ENCODE data around the gene CGRRF1. TPM values are rescaled to one million over a fixed set of nuclear protein-coding genes. Genes with fewer than 3 reads are reported as not detected.

The CGRRF1 gene
- total and polyA plus RNA-seq, 2 of the 13 experiments (the other 11 are each of a cell fraction or from before 2014, with no cell fraction given) = 16.8 to 18.2 TPM

- TF ChIP-seq FOXP4 (CRISPR knock-in tag; IDR thresholded peaks at IDR 0.05) (peak; percentile 24; the same call in 1 of the 2 replicates), SMAD3 (CRISPR knock-in tag; IDR thresholded peaks at IDR 0.05) (peak; percentile 29; the same call in 1 of the 2 replicates), PITX1 (CRISPR knock-in tag; IDR thresholded peaks at IDR 0.05) (peak; percentile 62), HNRNPL (IDR thresholded peaks at IDR 0.05; ENCODE audit: low read depth, low read length) (peak; percentile 89; the same call in 1 of the 2 replicates), TBL1XR1 (IDR thresholded peaks at IDR 0.05; ENCODE audit: borderline replicate concordance, low read length, partially characterized antibody) (no peak), YY1 (IDR thresholded peaks at IDR 0.05; ENCODE audit: insufficient read depth, insufficient replicate concordance, low read depth, low read length) (peak; percentile 16), TBP (CRISPR knock-in tag; IDR thresholded peaks at IDR 0.05) (no peak), ZNF225 (CRISPR knock-in tag; IDR thresholded peaks at IDR 0.05) (peak; percentile 63), SRSF1 (optimal IDR thresholded peaks at IDR 0.05; ENCODE audit: low read depth, low read length) (peak; percentile 92), RBM22 (optimal IDR thresholded peaks at IDR 0.05; ENCODE audit: low read length) (no peak), ZNF343 (CRISPR knock-in tag; IDR thresholded peaks at IDR 0.05) (no peak; the same call in 1 of the 2 replicates), ZNF274 (CRISPR knock-in tag; IDR thresholded peaks at IDR 0.05) (peak; percentile 80; the same call in 1 of the 2 replicates), ZBTB8A (CRISPR knock-in tag; IDR thresholded peaks at IDR 0.05; ENCODE audit: borderline replicate concordance, low read depth) (no peak; the same call in 1 of the 2 replicates), IRX3 (CRISPR knock-in tag; IDR thresholded peaks at IDR 0.05; ENCODE audit: borderline replicate concordance, low read depth) (no peak), ZNF512B (CRISPR knock-in tag; IDR thresholded peaks at IDR 0.05; ENCODE audit: borderline replicate concordance) (peak; percentile 44; the same call in 1 of the 2 replicates), ZNF549 (CRISPR knock-in tag; IDR thresholded peaks at IDR 0.05) (no peak; the same call in 1 of the 2 replicates), TSC22D2 (CRISPR knock-in tag; IDR thresholded peaks at IDR 0.05; ENCODE audit: borderline replicate concordance) (no peak; the same call in 1 of the 2 replicates)
- TF ChIP-seq, protein P1, sequence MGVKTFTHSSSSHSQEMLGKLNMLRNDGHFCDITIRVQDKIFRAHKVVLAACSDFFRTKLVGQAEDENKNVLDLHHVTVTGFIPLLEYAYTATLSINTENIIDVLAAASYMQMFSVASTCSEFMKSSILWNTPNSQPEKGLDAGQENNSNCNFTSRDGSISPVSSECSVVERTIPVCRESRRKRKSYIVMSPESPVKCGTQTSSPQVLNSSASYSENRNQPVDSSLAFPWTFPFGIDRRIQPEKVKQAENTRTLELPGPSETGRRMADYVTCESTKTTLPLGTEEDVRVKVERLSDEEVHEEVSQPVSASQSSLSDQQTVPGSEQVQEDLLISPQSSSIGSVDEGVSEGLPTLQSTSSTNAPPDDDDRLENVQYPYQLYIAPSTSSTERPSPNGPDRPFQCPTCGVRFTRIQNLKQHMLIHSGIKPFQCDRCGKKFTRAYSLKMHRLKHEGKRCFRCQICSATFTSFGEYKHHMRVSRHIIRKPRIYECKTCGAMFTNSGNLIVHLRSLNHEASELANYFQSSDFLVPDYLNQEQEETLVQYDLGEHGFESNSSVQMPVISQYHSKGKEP (CRISPR knock-in tag; IDR thresholded peaks at IDR 0.05) = no peak
- TF ChIP-seq, protein P2, sequence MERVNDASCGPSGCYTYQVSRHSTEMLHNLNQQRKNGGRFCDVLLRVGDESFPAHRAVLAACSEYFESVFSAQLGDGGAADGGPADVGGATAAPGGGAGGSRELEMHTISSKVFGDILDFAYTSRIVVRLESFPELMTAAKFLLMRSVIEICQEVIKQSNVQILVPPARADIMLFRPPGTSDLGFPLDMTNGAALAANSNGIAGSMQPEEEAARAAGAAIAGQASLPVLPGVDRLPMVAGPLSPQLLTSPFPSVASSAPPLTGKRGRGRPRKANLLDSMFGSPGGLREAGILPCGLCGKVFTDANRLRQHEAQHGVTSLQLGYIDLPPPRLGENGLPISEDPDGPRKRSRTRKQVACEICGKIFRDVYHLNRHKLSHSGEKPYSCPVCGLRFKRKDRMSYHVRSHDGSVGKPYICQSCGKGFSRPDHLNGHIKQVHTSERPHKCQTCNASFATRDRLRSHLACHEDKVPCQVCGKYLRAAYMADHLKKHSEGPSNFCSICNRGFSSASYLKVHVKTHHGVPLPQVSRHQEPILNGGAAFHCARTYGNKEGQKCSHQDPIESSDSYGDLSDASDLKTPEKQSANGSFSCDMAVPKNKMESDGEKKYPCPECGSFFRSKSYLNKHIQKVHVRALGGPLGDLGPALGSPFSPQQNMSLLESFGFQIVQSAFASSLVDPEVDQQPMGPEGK (CRISPR knock-in tag; IDR thresholded peaks at IDR 0.05) = no peak
These were observed 55.4 kb downstream of the CGRRF1 start (continued) for GRCh38 chr14:54564868-54565784.

All from HepG2 (cell line).